ENCODE measurements around the gene OPN4.

OPN4 gene

GRCh38 chr10:86693721-86694369 is 39.5 kb downstream of the OPN4 start:
- peak; percentile 72 for FAIRE-seq
- DNase-seq (ENCODE audit: extremely low spot score, insufficient read length, low read depth): no peak

DNA sequence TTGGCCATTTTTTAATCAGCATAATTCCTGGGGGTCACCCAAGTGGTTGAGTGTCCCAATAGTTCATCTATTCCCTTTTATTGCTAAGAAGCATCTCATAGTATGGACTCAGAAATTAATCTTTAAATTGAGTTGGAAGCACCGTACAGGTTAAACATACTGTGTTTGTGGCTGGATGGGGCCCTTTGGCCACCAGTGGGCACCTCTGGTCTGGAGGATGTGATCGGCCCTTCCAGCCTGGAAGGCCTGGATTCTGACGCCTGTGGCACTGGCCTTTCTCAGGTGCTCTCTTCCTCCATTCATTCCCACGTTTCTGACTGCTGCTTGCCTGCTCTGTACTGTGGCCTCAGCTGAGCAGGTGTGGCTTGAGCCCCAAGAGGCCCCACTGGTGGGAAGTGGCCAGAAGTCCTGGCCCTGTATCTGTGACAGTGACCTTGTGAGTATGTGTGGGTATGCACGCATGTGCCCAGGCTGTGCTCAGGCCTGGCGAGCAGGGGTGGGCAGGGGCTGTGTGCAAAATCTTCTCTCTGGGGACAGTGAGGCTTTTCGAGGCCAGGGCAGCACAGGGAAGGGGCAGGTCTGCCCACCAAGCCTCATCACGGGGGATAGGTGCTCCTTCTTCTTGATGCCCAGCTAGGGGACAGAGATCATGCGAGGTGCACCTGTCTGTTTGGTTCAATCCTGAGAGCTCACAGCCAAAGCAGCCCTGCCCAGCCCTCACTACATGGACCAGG is 44.0 kb downstream of the OPN4 start:
- DNase-seq (ENCODE audit: extremely low spot score, insufficient read length, low read depth): no peak
- FAIRE-seq: no peak

- FAIRE-seq: no peak
- no peak for DNase-seq (ENCODE audit: extremely low spot score, insufficient read length, low read depth)
Measured at GRCh38 chr10:86699125-86699524, 44.8 kb downstream of the OPN4 start.

DNA sequence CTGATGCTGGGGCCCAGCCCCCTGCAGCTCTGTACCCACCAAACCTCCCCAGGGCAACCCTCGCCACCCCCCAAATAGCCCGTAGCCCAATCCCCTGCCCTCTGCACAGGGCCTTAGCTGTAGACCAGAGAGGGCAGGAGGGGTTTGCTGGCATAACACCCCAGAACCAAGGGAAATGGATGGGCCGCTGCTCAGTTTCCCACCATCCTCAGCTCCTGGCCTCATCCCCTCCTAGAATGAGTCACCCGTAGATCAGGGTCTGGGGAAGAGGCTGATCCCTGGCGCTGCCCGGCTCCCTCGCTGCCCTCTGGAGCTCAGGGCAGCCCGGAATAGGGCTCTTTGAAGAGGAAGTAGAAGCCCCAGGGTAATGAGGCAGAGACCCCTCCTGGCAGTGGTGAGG is 45.2 kb downstream of the OPN4 start:
- DNase-seq (ENCODE audit: extremely low spot score, insufficient read length, low read depth): no peak
- FAIRE-seq: no peak

DNA sequence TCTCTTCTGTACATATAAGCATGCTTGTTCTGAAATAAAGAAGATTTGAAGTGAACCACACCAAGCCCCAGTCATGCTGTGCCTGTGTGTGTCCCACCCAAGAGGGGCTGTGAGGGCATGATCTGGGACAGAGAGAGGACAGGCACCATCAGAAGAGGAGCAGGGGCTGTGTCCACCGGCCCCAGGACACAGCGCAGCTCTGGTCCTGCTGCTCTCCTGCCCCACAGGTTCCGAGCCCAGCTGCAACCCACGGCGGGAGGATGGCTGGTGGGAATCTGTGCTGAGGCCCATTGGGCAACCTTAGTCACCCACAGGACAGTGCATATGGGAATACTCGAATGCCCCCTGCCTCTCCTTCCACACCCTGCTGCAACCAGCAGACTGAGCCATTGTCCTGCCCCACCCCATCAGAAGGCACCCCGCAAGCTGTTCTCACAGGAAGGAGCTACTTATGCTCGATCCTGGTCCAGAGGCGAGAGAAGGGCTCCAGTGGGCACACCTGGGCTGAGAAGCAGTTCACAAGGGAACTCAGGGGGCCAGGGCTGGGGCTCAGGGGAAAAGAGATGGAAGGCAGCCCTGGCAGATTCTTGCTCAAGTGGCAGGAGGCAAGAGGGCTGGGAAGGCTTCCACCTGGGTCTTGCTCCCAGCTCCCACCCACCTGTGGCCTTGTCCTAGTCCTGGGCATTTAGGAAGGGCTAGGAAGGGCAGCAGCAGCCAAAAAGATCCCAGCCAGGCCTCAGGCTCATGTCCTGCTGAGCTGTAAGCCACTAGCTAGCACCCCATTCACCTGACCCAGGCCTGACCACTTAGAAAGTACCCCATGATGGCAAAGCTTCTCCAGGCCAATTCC is 45.9 kb downstream of the OPN4 start:
- DNase-seq (ENCODE audit: extremely low spot score, insufficient read length, low read depth) (no peak), FAIRE-seq (no peak)

DNA sequence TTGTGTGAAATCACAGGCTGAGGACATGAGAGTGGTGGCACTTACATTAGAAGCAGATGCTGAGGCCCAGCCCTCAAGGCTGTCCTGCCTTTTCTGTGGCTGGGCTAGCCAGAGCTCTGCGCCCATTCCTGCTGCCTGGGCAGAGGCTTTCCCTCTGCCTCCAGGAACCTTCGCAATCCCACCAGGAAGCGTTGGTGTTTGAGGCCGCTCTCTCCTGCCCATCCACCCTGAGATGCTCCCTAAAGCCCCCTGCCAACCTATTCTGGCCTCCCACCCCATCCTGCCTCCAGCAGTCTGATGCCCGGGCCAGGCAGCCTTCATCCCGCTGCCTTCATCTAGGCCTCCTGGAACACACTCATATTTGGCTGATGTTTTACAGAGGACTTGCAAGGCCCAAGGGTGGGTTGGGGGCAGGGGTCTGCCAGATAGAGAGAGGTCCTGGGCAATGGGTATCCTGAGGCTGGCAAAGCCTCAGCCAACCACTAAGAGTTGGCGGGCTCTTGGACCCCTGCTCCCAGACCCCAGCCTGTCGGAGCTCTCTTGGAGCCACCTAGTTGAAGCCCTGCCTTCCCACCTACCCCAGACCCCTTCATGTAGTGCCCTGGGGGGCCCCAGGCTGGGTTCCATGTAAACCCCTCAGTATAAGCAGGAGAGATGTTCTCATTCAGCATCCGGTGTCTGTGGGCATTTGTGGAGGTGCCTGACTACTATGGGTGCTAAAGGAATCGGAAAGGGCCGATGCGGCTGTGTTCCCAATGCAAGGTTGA is 46.7 kb downstream of the OPN4 start:
- no peak for DNase-seq (ENCODE audit: extremely low spot score, insufficient read length, low read depth)
- FAIRE-seq: no peak

DNA sequence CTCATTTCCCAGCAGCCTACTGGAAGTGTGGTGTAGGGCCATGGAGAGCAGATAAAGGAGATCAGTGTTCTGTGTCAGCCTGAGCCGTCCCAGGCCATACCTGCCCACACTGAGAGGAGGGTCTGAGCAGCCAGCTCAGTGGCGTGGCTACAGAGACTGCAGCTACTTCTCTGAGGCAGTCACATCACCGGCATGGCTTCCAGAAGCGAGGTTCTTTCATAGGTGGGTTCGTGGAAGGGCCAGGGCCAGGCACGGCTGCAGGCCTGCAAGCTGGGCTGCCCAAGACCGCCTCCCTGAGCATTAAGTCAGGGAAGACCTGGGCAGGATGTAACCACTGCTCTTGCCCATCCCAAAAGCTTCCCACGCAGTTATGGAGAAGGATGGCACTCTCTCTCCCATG is 48.8 kb downstream of the OPN4 start:
- FAIRE-seq (no peak), DNase-seq (ENCODE audit: extremely low spot score, insufficient read length, low read depth) (no peak)

DNA sequence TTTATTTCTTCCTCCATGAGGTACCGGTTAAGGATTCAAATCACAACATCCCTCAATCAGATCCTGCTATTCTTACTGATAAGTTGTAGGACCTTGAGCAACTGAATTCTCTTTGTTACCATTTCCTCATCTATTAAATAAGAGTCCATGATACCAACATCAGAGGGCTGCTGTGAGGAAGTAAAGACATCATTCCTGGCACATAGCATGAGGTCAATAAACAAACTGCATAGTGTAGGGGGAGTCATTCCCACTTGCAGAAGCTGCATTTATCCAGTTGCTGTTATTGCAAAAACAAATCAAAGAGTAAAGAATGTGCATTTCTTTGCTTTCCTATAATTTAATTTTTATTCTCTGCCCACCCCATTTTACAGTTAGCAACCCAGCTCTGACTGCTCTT is 50.8 kb downstream of the OPN4 start:
- no peak for DNase-seq (ENCODE audit: extremely low spot score, insufficient read length, low read depth)
- FAIRE-seq: no peak

GRCh38 chr10:86705905-86706304 is 51.6 kb downstream of the OPN4 start:
- DNase-seq (ENCODE audit: extremely low spot score, insufficient read length, low read depth) (no peak), FAIRE-seq (no peak)

DNA sequence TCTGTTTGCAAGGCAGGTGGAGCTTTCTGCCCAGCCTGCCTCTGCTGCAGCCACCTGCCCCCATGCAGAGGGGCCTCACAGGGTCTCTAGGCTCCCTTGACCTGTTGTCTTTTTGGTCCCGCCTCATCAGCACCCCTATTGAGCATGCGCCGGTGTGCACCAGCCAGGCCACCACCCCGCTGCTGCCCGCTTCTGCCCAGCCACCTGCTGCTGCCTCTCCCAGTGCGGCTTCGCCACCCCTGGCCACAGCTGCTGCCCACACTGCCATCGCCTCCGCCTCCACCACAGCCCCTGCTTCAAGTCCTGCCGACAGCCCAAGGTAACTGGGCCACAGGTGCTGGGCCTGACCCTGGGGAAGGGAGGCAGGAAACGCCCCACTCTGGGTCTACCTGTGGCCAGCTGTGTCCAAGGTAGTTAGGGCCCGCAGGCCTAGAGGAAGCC is 52.1 kb downstream of the OPN4 start:
- DNase-seq (ENCODE audit: extremely low spot score, insufficient read length, low read depth): no peak
- no peak for FAIRE-seq

DNA sequence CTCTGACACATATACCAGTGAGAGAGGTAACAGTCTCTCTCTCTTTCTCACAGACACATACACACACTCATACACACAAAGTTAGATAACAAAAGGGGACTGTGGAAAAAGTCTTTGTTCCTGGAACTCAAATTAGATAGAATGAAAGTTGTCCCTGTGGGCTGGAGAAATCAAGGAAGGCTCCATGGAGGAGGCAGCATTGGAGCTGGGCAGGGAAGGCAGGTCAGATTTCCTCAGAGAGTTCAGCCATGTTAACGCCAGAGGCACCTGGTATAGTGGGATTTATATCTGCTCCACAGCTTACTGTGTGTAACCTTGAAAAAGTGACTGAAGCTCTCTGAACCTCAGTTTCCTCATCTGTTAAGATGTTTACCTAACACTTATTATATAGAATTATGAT is 52.6 kb downstream of the OPN4 start:
- FAIRE-seq (no peak), DNase-seq (ENCODE audit: extremely low spot score, insufficient read length, low read depth) (no peak)

- DNase-seq (ENCODE audit: extremely low spot score, insufficient read length, low read depth) (no peak), FAIRE-seq (no peak)
Measured at GRCh38 chr10:86707505-86707904, 53.2 kb downstream of the OPN4 start.

DNA sequence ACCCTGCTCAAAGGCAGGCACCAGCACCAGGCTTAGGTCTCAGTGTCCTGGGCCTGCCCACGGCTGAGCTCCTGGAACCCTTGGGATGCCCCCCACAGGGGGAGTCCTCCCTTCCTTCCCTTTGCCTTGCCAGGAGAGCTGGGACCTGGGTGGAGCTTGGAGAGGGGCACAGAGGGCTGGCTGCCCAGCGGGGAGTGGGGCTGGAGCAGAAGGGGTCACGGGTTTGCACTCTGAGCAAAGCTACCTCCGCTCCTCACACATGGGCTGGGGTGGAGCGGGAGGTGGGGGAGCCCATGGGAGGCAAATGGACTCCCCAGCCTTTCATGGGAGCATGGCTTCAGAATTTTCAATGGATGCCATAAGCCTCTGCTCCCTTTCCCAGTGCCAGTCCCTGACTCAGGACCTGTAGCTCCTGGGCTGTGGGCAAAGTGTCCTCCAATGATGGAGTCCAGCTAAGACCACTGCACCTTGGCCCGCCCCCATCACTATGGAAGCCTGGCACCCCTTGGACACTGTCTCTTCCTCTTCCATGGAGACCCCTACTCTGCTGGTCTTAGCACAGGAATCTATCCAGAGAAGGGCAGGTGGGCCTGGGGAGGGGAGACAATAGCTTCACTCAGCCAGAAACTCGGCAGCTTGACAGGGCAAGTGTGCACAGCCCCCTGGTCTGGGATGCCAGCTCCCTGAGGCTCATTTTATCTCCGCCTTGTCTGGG is 53.9 kb downstream of the OPN4 start:
- DNase-seq (ENCODE audit: extremely low spot score, insufficient read length, low read depth) (no peak), FAIRE-seq (no peak)

- DNase-seq (ENCODE audit: extremely low spot score, insufficient read length, low read depth) (no peak), FAIRE-seq (no peak)
Measured at GRCh38 chr10:86708783-86709380, 54.5 kb downstream of the OPN4 start.

DNA sequence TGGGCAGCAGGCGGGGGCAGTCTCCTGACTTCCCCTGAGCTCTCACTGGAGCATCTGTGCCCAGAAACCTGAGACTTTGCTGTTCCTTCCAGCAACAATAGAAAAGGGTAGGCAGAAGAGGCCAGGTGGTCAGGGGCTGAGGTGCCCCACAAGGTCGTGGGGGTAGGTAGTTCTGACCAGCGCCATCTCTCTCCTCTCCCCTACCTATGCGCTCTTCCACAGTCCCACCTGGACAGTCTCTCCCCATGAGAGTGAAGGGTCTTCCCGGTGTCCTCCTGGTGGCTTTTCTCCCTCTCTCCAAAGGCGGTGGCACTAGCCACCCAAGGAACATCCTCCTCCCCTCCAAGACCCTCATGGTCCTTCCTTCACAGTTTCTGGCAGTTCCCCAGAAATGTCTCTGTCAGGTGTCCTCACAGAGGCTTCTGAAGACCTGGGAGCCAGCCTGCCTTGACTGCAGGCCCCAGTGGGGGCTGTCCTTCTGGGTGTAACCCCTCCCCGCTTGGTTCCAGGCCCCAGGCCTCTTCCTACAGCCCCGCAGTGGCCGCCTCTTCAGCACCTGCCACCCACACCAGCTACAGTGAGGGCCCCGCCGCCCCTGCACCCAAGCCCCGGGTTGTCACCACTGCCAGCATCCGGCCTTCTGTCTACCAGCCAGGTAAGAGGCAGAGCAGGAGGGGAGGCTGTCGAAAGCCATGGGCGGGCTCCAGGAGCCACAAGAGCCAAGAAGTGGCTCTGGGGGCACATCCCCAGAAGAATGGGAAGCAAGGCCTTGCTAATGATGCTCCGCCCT is 55.2 kb downstream of the OPN4 start:
- FAIRE-seq (no peak), DNase-seq (ENCODE audit: extremely low spot score, insufficient read length, low read depth) (no peak)

GRCh38 chr10:86710987-86711512 is 56.7 kb downstream of the OPN4 start:
- FAIRE-seq (peak; percentile 87), DNase-seq (ENCODE audit: extremely low spot score, insufficient read length, low read depth) (peak; percentile 96)

DNA sequence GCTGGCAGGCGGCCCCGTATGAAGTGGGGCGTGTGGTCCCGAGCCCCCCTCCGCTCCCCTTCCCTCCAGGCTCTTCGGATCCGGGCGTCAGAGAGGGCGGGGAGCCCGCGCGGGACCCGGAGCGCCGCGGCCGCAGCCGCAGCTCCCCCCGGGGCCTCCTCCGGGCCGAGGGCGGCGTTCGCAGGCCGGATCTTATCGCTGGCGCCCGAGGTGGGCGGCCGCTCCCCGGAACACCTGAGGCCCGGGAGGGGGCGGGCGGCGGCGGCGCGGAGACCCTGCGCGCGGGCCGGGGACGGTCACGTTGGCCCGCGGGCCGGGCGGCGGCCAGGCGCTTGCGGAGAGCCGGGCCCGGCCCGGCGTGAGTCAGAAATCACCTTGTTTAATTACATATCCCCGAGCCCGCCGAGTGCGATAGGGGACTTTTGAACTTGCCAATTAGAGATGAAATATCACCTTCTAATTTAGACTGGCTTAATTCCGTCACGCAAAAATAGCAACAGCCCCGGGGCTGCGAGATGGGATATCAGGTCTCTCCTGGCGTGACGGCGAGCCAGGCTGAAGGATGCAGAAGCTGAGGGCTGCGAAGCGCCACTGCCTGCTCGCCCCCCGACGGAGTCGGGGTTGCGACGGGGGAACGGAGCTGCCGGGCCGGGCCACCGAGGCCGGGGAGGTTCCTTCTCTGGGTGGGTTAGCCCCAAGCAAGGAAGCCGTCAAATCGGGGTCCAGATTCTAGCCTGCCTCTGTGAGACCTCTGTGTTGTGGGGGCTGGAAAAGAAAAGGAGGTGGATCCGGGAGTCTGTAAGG is 57.4 kb downstream of the OPN4 start:
- DNase-seq (ENCODE audit: extremely low spot score, insufficient read length, low read depth): peak; percentile 56
- no peak for FAIRE-seq

Measured in GM18507 (cell line).